ENCODE data around the gene KHDRBS2.
A peak's percentile ranks its signal among the peaks of the same experiment; 100 is the strongest.

Gene KHDRBS2

DNA sequence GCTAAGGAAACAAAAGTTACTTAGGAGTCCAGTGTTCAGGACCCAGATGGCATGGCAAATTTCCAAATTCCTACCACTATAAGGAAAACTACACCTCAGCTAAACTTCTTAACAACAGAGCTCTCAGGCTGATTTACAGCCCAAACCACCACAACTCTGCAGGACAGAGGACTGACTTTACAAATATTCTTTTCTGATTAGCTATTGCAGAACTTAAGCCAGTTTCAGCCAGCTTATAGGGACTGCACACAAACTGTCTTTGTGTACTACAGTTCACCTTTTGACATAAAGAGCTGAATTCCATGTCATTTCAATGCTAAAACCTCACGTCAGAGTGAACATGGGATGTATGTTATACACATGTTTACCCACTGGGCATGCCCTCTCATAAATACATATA lies 305.4 kb downstream of the KHDRBS2 start:
- Histone ChIP-seq H3K4me2 (ENCODE audit: low read length, poor library complexity, severe bottlenecking) (no peak overlapping the region), H3K9me3 (ENCODE audit: control insufficient read depth, low read length) (no peaks in the 10 kb centered on the region), H3K23ac (ENCODE audit: low read length in 2 of 2) (no peak overlapping the region), H3K9ac (ENCODE audit: low read length) (no peak overlapping the region), H3K4me1 (ENCODE audit: control insufficient read depth, insufficient read depth, low read depth, low read length) (no peaks in the 10 kb centered on the region), H4K91ac (ENCODE audit: low read length) (no peak overlapping the region), H2AFZ (ENCODE audit: low read depth, low read length) (no peak overlapping the region), H3K27me3 (ENCODE audit: control insufficient read depth in 1 of 2, insufficient read depth in 1 of 2, low read length in 2 of 2) (no peaks in the 10 kb centered on the region), H2AK5ac (ENCODE audit: low read length, severe bottlenecking) (no peak overlapping the region), H2BK15ac (ENCODE audit: low read depth, poor library complexity, severe bottlenecking) (no peak overlapping the region), H2BK12ac (ENCODE audit: low read length in 2 of 2) (no peak overlapping the region), H2BK5ac (ENCODE audit: low read depth, low read length, poor library complexity, severe bottlenecking) (no peak overlapping the region), H4K8ac (ENCODE audit: low read length) (no peak overlapping the region), H3K36me3 (ENCODE audit: control insufficient read depth in 1 of 2, insufficient read depth in 2 of 2, low read depth in 1 of 2, low read length in 2 of 2) (no peaks in the 10 kb centered on the region), H3K4ac (ENCODE audit: low read depth in 1 of 2, low read length in 2 of 2) (no peak overlapping the region), H3K79me1 (replicated peaks; ENCODE audit: low read length, poor library complexity, severe bottlenecking) (no peaks in the 10 kb centered on the region), H2BK120ac (ENCODE audit: low read depth, low read length) (no peak overlapping the region), H3K4me3 (ENCODE audit: insufficient read depth in 1 of 2, low read depth in 1 of 2, low read length in 2 of 2) (no peak overlapping the region), H3K14ac (ENCODE audit: low read length in 2 of 2) (no peak overlapping the region), H3K27ac (ENCODE audit: low read length, poor library complexity, severe bottlenecking) (no peak overlapping the region), H3K18ac (ENCODE audit: low read depth in 1 of 2, low read length in 2 of 2) (peak overlapping the region in 1 of 2 experiments; percentile 12)
- 82% methylated on average over 1 of the region's 1 CpG for WGBS
- no peak for DNase-seq

DNA sequence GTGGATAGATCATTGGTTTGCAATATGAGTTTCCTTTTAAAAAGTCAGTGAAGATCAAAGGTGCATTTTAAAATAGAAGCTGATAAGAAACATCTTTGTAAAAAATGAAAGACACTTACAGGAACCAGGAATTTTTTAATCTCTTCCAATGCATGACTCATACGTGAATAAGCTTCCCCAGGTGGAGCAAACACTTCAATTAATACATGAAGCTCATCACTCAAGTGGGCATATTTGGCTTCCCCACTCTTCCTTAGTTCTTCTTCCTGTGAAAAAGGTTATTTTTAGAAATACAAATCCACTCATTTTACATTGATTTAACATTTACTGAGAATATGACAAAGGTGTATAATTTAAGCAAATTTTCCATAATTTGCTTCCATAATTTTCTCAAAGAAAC lies 308.1 kb downstream of the KHDRBS2 start:
- Histone ChIP-seq H3K4me3 (ENCODE audit: insufficient read depth in 1 of 2, low read depth in 1 of 2, low read length in 2 of 2) (no peak overlapping the region), H3K9ac (ENCODE audit: low read length) (no peak overlapping the region), H2BK120ac (ENCODE audit: low read depth, low read length) (no peak overlapping the region), H2BK12ac (ENCODE audit: low read length in 2 of 2) (no peak overlapping the region), H3K18ac (ENCODE audit: low read depth in 1 of 2, low read length in 2 of 2) (no peak overlapping the region), H3K4me1 (ENCODE audit: control insufficient read depth, insufficient read depth, low read depth, low read length) (no peaks in the 10 kb centered on the region), H3K27me3 (ENCODE audit: control insufficient read depth in 1 of 2, insufficient read depth in 1 of 2, low read length in 2 of 2) (no peaks in the 10 kb centered on the region), H3K14ac (ENCODE audit: low read length in 2 of 2) (no peak overlapping the region), H4K91ac (ENCODE audit: low read length) (no peak overlapping the region), H3K4ac (ENCODE audit: low read depth in 1 of 2, low read length in 2 of 2) (no peak overlapping the region), H2BK15ac (ENCODE audit: low read depth, poor library complexity, severe bottlenecking) (no peak overlapping the region), H3K27ac (ENCODE audit: low read length, poor library complexity, severe bottlenecking) (no peak overlapping the region), H2AK5ac (ENCODE audit: low read length, severe bottlenecking) (no peak overlapping the region), H3K4me2 (ENCODE audit: low read length, poor library complexity, severe bottlenecking) (no peak overlapping the region), H3K23ac (ENCODE audit: low read length in 2 of 2) (no peak overlapping the region), H2AFZ (ENCODE audit: low read depth, low read length) (no peak overlapping the region), H3K79me1 (replicated peaks; ENCODE audit: low read length, poor library complexity, severe bottlenecking) (no peaks in the 10 kb centered on the region), H2BK5ac (ENCODE audit: low read depth, low read length, poor library complexity, severe bottlenecking) (no peak overlapping the region), H3K36me3 (ENCODE audit: control insufficient read depth in 1 of 2, insufficient read depth in 2 of 2, low read depth in 1 of 2, low read length in 2 of 2) (no peaks in the 10 kb centered on the region), H4K8ac (ENCODE audit: low read length) (no peak overlapping the region), H3K9me3 (ENCODE audit: control insufficient read depth, low read length) (no peaks in the 10 kb centered on the region)
- WGBS, result 92% methylated on average over 1 of the region's 1 CpG
- DNase-seq, result no peak

DNA sequence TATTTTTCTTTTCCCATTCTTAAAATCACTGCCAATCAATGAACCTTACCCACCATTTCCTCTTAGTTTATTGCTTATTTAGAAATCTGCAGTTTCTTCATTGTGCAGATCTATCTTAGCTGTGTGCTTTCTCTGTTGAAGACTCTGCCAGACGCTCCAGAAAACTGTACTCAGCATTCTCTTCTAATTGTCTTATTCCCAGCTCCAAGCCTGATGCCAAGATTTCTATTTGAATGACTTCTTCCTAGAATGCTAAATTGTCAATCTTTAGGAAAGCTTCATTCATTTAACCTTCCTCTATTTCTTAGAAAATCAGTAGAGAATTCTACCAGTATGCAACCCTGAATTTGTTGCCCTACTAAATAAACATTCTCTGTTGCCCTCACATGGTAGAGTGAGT lies 308.9 kb downstream of the KHDRBS2 start:
- no peaks in the 10 kb centered on the region for H3K4me1 ChIP-seq (ENCODE audit: control insufficient read depth, insufficient read depth, low read depth, low read length)
- H3K27me3 ChIP-seq (ENCODE audit: control insufficient read depth in 1 of 2, insufficient read depth in 1 of 2, low read length in 2 of 2), result no peaks in the 10 kb centered on the region
- H4K8ac ChIP-seq (ENCODE audit: low read length), result no peak overlapping the region
- H3K4ac ChIP-seq (ENCODE audit: low read depth in 1 of 2, low read length in 2 of 2), result no peak overlapping the region
- 47% methylated on average over 1 of the region's 1 CpG for WGBS
- no peak overlapping the region for H2BK5ac ChIP-seq (ENCODE audit: low read depth, low read length, poor library complexity, severe bottlenecking)
- H3K23ac ChIP-seq (ENCODE audit: low read length in 2 of 2), result no peak overlapping the region
- H3K27ac ChIP-seq (ENCODE audit: low read length, poor library complexity, severe bottlenecking), result no peak overlapping the region
- H4K91ac ChIP-seq (ENCODE audit: low read length), result no peak overlapping the region
- no peak overlapping the region for H2AK5ac ChIP-seq (ENCODE audit: low read length, severe bottlenecking)
- no peaks in the 10 kb centered on the region for H3K9me3 ChIP-seq (ENCODE audit: control insufficient read depth, low read length)
- no peak overlapping the region for H2BK15ac ChIP-seq (ENCODE audit: low read depth, poor library complexity, severe bottlenecking)
- no peak overlapping the region for H3K9ac ChIP-seq (ENCODE audit: low read length)
- H3K4me3 ChIP-seq (ENCODE audit: insufficient read depth in 1 of 2, low read depth in 1 of 2, low read length in 2 of 2), result no peak overlapping the region
- no peak for DNase-seq
- H3K79me1 ChIP-seq (replicated peaks; ENCODE audit: low read length, poor library complexity, severe bottlenecking), result no peaks in the 10 kb centered on the region
- H3K4me2 ChIP-seq (ENCODE audit: low read length, poor library complexity, severe bottlenecking), result no peak overlapping the region
- H2BK12ac ChIP-seq (ENCODE audit: low read length in 2 of 2), result no peak overlapping the region
- H2AFZ ChIP-seq (ENCODE audit: low read depth, low read length), result no peak overlapping the region
- H3K18ac ChIP-seq (ENCODE audit: low read depth in 1 of 2, low read length in 2 of 2), result no peak overlapping the region
- no peak overlapping the region for H3K14ac ChIP-seq (ENCODE audit: low read length in 2 of 2)
- no peak overlapping the region for H2BK120ac ChIP-seq (ENCODE audit: low read depth, low read length)
- H3K36me3 ChIP-seq (ENCODE audit: control insufficient read depth in 1 of 2, insufficient read depth in 2 of 2, low read depth in 1 of 2, low read length in 2 of 2), result no peaks in the 10 kb centered on the region

DNA sequence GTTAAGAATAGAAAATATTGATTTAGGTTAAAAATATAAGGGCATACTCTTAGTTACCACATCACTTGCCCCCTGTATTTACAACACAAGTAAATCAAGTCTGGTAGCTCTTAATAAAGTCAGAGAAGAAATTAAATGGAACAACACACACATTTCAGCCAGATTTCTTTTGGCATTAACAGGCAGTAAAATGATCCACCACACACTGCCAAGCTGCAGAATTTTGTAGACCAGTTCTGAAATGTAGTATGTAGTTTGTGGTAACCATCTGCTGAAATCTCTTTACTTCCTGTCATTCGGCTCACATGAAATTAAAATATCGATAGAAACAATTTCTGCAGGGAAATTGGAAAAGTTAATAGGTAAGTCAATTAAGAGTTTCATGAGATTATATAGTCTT lies 326.8 kb downstream of the KHDRBS2 start:
- Histone ChIP-seq H3K4ac (ENCODE audit: low read depth in 1 of 2, low read length in 2 of 2) (no peak overlapping the region), H3K4me3 (ENCODE audit: insufficient read depth in 1 of 2, low read depth in 1 of 2, low read length in 2 of 2) (no peak overlapping the region), H3K9ac (ENCODE audit: low read length) (no peak overlapping the region), H4K8ac (ENCODE audit: low read length) (no peak overlapping the region), H2BK12ac (ENCODE audit: low read length in 2 of 2) (no peak overlapping the region), H2AK5ac (ENCODE audit: low read length, severe bottlenecking) (no peak overlapping the region), H2BK120ac (ENCODE audit: low read depth, low read length) (no peak overlapping the region), H3K23ac (ENCODE audit: low read length in 2 of 2) (no peak overlapping the region), H3K27me3 (ENCODE audit: control insufficient read depth in 1 of 2, insufficient read depth in 1 of 2, low read length in 2 of 2) (no peaks in the 10 kb centered on the region), H3K4me1 (ENCODE audit: control insufficient read depth, insufficient read depth, low read depth, low read length) (no peaks in the 10 kb centered on the region), H2AFZ (ENCODE audit: low read depth, low read length) (no peak overlapping the region), H3K18ac (ENCODE audit: low read depth in 1 of 2, low read length in 2 of 2) (no peak overlapping the region), H3K14ac (ENCODE audit: low read length in 2 of 2) (no peak overlapping the region), H2BK5ac (ENCODE audit: low read depth, low read length, poor library complexity, severe bottlenecking) (no peak overlapping the region), H4K91ac (ENCODE audit: low read length) (no peak overlapping the region), H2BK15ac (ENCODE audit: low read depth, poor library complexity, severe bottlenecking) (no peak overlapping the region), H3K79me1 (replicated peaks; ENCODE audit: low read length, poor library complexity, severe bottlenecking) (no peaks in the 10 kb centered on the region), H3K4me2 (ENCODE audit: low read length, poor library complexity, severe bottlenecking) (no peak overlapping the region), H3K27ac (ENCODE audit: low read length, poor library complexity, severe bottlenecking) (no peak overlapping the region), H3K36me3 (ENCODE audit: control insufficient read depth in 1 of 2, insufficient read depth in 2 of 2, low read depth in 1 of 2, low read length in 2 of 2) (no peaks in the 10 kb centered on the region), H3K9me3 (ENCODE audit: control insufficient read depth, low read length) (peaks cover 17% of the 10 kb centered on the region)
- no peak for DNase-seq
- no CpG with 5 or more reads among the region's 2 CpGs for WGBS

Measured in mesenchymal stem cell (in vitro differentiated cells and primary cell).